Tibial nerve (tissue), 4 donors: ENCODE data around the gene PTPRG. TPM values are rescaled to one million over a fixed set of nuclear protein-coding genes. Genes with fewer than 3 reads are reported as not detected.
A peak's percentile ranks its signal among the peaks of the same experiment; 100 is the strongest.

ENCODE experiments used
- DNase-seq, 2 donors: peaks; one replicate each; pipeline ENCODE4 v3.0.0-alpha.2; 2019; ENCODE audit warnings: low spot score in 2 of 2
- H3K27ac ChIP-seq, 4 donors: fragments of 200-600 bp; sonication (generic) in 3 of 4; one replicate each; pipeline ENCODE4 v1.5.1; 2017 to 2019; ENCODE audit warnings: mild to moderate bottlenecking in 1 of 4
- H3K27me3 ChIP-seq, 2 donors: fragments of 200-600 bp; sonication (generic) in 1 of 2; one replicate each; pipeline versions ENCODE4 v1.5.1 to v1.6.0; 2017 to 2019
- H3K36me3 ChIP-seq, 3 donors: fragments of 200-600 bp; sonication (generic); one replicate each; pipeline ENCODE4 v1.5.1; 2018 to 2019
- H3K4me1 ChIP-seq, 4 donors: fragments of 200-600 bp; sonication (generic) in 3 of 4; one replicate each; pipeline ENCODE4 v1.5.1; 2017 to 2019
- H3K4me3 ChIP-seq, 4 donors: fragments of 200-600 bp; sonication (generic) in 3 of 4; one replicate each; pipeline ENCODE4 v1.5.1; 2017 to 2019; ENCODE audit warnings: mild to moderate bottlenecking in 1 of 4, moderate library complexity in 1 of 4
- H3K9me3 ChIP-seq, 4 donors: fragments of 200-600 bp; sonication (generic) in 3 of 4; one replicate each; pipeline ENCODE4 v1.5.1; 2017 to 2019
- EP300 ChIP-seq, 2 donors: sonication (generic); formaldehyde crosslinking; IDR thresholded peaks; one replicate each; pipeline ENCODE4 v1.6.1; 2017; ENCODE audit warnings: antibody characterized with exemption in 2 of 2, mild to moderate bottlenecking in 1 of 2
- POLR2A ChIP-seq, 2 donors: fragments of 450-650 bp; IDR thresholded peaks; one replicate each; pipeline ENCODE4 v1.6.1; 2017; ENCODE audit warnings: antibody characterized with exemption in 2 of 2, mild to moderate bottlenecking in 2 of 2, moderate library complexity in 2 of 2
- WGBS, 2 donors: methylation state at CpG; one replicate each; pipeline ENCODE4 v1.1.5; 2018; 5-methylcytosine and 5-hydroxymethylcytosine counted together
- total RNA-seq, 4 donors: library from RNA; depleted of rRNA; stranded (reverse); fragments of >200 nt; gene quantifications; one replicate each; pipeline ENCODE4 v1.1.0, GENCODE V29; 2016
- TF ChIP-seq, protein P1 (sequence below), 5 experiments: fragments of 200-600 bp in 3 of 5; fragments of 450-650 bp in 2 of 5; sonication (generic) in 3 of 5; IDR thresholded peaks; one replicate each; pipeline ENCODE4 v1.5.1; 2016 to 2019; ENCODE audit warnings: antibody characterized with exemption in 5 of 5, mild to moderate bottlenecking in 3 of 5, moderate library complexity in 2 of 5

Gene PTPRG
- total RNA-seq, 4 donors from 2014 or later, result 112 to 174 (median 121) TPM

DNA sequence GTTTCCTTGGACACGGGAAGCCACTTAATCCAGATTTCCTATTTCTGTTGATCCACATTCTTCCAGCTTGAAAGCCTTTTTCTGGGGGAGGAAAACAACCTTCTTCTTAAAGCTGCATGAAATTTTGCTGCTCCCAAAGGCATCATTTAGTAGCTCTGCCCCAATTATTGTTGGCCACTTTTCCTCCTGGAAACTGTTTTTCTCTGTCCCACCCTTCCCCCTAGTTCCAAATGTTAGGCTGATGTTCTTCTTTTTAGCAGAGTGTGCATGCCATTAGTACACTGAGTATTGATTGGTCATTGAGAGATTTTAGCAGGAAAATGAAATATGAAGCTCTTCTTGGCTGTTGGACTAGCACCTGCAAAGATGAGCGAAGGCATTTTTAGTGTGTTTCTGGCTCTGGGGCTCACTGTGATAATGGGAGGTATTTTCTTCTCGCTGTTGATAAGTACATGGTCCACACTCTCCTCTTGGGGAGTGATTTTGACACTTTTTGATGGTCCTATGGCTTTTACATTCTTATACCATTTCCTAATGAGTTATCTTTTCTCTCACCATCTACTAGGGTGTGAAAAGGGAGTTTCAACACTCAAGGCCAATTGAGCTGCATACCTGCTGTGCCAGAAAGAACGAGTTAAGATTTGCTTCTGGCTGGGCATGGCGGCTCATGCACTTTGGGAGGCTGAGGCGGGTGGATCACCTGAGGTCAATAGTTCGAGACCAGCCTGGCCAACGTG lies 200.5 kb downstream of the PTPRG start:
- Histone ChIP-seq H3K27ac (peak overlapping the region in 2 of 4 donors; percentile 6 to 41), H3K36me3 (no peaks in the 10 kb centered on the region), H3K4me3 (no peak overlapping the region), H3K4me1 (peaks cover 0 to 12% (median 0%) of the 10 kb centered on the region in 4 donors), H3K27me3 (no peaks in the 10 kb centered on the region), H3K9me3 (no peaks in the 10 kb centered on the region)
- DNase-seq, result no peak
- 71 to 80% methylated on average over 8 of the region's 8 CpGs for WGBS, 2 donors
- TF ChIP-seq EP300 (IDR thresholded peaks at IDR 0.05) (peak in 1 of 2 donors; percentile 44), POLR2A (IDR thresholded peaks at IDR 0.05) (no peak)

DNA sequence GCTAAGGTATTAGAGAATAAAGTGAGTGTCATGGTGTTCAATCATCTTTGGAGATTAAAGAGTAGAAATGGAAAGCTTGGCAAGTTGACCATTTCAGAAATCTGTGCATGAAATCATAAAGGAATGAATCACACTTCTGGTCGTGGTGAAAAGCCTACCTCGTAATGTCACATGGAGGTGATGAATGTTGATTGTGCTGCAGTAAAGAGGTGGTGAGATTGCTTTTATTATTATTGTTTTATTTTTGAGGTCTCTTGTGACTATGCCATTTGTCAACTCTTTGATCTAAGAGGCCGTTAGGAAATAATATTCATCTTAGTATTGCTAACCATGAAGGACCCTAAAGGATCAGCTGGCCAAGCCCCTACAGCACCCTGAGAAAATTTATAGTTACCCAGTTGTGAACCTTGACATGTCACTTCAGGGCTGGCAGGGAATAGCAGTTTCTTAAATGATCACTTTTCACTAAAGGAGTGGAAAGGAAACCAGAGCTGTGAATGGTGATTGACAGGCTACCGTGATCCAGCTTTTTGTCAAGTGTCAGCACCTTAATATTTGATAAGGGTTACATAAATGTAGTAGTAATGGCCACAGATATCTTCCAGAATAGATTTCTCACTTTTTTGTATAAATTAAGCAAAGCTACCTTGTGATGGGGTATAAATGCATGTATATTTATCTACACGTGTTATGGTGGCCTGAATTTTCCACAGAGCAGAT lies 203.9 kb downstream of the PTPRG start:
- no peaks in the 10 kb centered on the region for H3K36me3 ChIP-seq
- H3K9me3 ChIP-seq, result no peaks in the 10 kb centered on the region
- peaks cover 0 to 12% (median 0%) of the 10 kb centered on the region in 4 donors for H3K4me1 ChIP-seq
- H3K27me3 ChIP-seq, result no peaks in the 10 kb centered on the region
- no peak overlapping the region for H3K27ac ChIP-seq
- H3K4me3 ChIP-seq, result no peak overlapping the region
- DNase-seq, result no peak
- WGBS, 2 donors, result 89 to 93% methylated on average over 5 of the region's 5 CpGs
- TF ChIP-seq POLR2A (IDR thresholded peaks at IDR 0.05), result no peak
- no peak for TF ChIP-seq EP300 (IDR thresholded peaks at IDR 0.05)
- TF ChIP-seq, protein P1, sequence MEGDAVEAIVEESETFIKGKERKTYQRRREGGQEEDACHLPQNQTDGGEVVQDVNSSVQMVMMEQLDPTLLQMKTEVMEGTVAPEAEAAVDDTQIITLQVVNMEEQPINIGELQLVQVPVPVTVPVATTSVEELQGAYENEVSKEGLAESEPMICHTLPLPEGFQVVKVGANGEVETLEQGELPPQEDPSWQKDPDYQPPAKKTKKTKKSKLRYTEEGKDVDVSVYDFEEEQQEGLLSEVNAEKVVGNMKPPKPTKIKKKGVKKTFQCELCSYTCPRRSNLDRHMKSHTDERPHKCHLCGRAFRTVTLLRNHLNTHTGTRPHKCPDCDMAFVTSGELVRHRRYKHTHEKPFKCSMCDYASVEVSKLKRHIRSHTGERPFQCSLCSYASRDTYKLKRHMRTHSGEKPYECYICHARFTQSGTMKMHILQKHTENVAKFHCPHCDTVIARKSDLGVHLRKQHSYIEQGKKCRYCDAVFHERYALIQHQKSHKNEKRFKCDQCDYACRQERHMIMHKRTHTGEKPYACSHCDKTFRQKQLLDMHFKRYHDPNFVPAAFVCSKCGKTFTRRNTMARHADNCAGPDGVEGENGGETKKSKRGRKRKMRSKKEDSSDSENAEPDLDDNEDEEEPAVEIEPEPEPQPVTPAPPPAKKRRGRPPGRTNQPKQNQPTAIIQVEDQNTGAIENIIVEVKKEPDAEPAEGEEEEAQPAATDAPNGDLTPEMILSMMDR (IDR thresholded peaks at IDR 0.05), result no peak

DNA sequence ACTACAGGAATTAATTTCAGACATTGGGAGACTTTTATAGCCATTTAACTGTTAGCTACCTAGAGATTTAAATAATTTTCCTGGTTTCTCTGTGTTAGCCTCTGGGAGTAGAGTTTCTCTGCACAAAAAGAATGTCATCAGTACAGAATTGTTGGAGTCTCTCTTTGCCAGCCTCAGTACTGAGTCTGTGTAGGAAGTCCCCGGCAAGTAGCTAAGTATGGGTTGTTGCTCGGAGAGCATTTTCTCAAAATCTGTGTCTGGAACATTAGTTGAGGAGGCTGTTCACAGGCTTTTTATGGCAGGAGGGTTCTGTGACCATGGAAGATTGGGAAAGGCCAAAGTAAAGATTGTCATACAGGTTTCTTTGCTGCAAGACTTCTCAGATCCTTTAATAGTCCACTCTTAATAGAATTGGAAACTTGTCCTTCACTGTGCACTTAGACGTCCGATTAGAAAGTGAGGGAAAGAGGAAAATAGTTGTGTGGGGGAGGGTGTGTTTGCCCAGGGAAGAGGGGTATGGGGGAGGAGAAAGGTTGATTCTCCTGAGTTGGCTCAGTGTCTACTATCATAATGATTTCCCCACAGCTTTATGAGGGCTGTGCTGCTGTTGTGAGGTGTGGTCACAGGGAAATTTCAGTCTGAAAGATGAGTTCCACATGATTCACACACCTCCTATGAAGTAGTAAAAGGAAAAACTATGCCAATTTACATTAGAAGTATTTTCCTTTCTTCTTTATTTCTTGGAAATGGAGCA lies 207.1 kb downstream of the PTPRG start:
- no peaks in the 10 kb centered on the region for H3K4me1 ChIP-seq
- no peaks in the 10 kb centered on the region for H3K36me3 ChIP-seq
- WGBS, 2 donors, result 58 to 60% methylated on average over 4 of the region's 4 CpGs
- TF ChIP-seq POLR2A (IDR thresholded peaks at IDR 0.05) (no peak), EP300 (IDR thresholded peaks at IDR 0.05) (no peak)
- TF ChIP-seq, protein P1 (IDR thresholded peaks at IDR 0.05), result no peak
- H3K4me3 ChIP-seq, result no peak overlapping the region
- peak overlapping the region in 1 of 4 donors; percentile 4 for H3K27ac ChIP-seq
- H3K27me3 ChIP-seq, result no peaks in the 10 kb centered on the region
- H3K9me3 ChIP-seq, result no peaks in the 10 kb centered on the region
- no peak for DNase-seq

- Histone ChIP-seq H3K9me3 (no peaks in the 10 kb centered on the region), H3K4me3 (no peak overlapping the region), H3K27ac (peak overlapping the region in 1 of 4 donors; percentile 4), H3K36me3 (no peaks in the 10 kb centered on the region), H3K27me3 (no peaks in the 10 kb centered on the region), H3K4me1 (peaks cover 0 to 2% (median 0%) of the 10 kb centered on the region in 4 donors)
- WGBS, 2 donors, result 85 to 89% methylated on average over 7 of the region's 7 CpGs
- no peak for TF ChIP-seq EP300 (IDR thresholded peaks at IDR 0.05)
- TF ChIP-seq, protein P1 (IDR thresholded peaks at IDR 0.05), result no peak
- TF ChIP-seq POLR2A (IDR thresholded peaks at IDR 0.05), result no peak
- DNase-seq, result no peak
These were observed 208.1 kb downstream of the PTPRG start for GRCh38 chr3:61769266-61769990.

GRCh38 chr3:61771976-61772375 lies 210.6 kb downstream of the PTPRG start:
- Histone ChIP-seq H3K27me3 (no peaks in the 10 kb centered on the region), H3K9me3 (no peaks in the 10 kb centered on the region), H3K4me3 (no peak overlapping the region), H3K36me3 (no peaks in the 10 kb centered on the region), H3K27ac (no peak overlapping the region), H3K4me1 (peaks cover 0 to 13% (median 0%) of the 10 kb centered on the region in 4 donors)
- WGBS, 2 donors, result 83 to 85% methylated on average over 6 of the region's 6 CpGs
- TF ChIP-seq EP300 (IDR thresholded peaks at IDR 0.05) (no peak), POLR2A (IDR thresholded peaks at IDR 0.05) (no peak)
- TF ChIP-seq, protein P1 (IDR thresholded peaks at IDR 0.05), result no peak
- no peak for DNase-seq
